Hepatocyte (in vitro differentiated cells): ENCODE results near the gene TNNC1.

Source experiments
- EZH2 ChIP-seq: fragments of 200-600 bp; sonication (generic); IDR thresholded peaks from 2 replicates; pipeline ENCODE4 v1.6.1; 2016; ENCODE audit warnings: antibody characterized with exemption, mild to moderate bottlenecking, borderline replicate concordance
- EZH2phosphoT487 ChIP-seq: fragments of 200-600 bp; sonication (generic); IDR thresholded peaks from one replicate; pipeline ENCODE4 v1.6.1; 2018; ENCODE audit warnings: antibody characterized with exemption, mild to moderate bottlenecking, low read depth, moderate library complexity; ENCODE audit not compliant: unreplicated experiment, severe bottlenecking
- TF ChIP-seq, protein P1 (sequence below): fragments of 200-600 bp; sonication (generic); IDR thresholded peaks from 2 replicates; pipeline ENCODE4 v1.5.1; 2016; ENCODE audit warnings: antibody characterized with exemption, mild to moderate bottlenecking; ENCODE audit not compliant: poor library complexity

DNA sequence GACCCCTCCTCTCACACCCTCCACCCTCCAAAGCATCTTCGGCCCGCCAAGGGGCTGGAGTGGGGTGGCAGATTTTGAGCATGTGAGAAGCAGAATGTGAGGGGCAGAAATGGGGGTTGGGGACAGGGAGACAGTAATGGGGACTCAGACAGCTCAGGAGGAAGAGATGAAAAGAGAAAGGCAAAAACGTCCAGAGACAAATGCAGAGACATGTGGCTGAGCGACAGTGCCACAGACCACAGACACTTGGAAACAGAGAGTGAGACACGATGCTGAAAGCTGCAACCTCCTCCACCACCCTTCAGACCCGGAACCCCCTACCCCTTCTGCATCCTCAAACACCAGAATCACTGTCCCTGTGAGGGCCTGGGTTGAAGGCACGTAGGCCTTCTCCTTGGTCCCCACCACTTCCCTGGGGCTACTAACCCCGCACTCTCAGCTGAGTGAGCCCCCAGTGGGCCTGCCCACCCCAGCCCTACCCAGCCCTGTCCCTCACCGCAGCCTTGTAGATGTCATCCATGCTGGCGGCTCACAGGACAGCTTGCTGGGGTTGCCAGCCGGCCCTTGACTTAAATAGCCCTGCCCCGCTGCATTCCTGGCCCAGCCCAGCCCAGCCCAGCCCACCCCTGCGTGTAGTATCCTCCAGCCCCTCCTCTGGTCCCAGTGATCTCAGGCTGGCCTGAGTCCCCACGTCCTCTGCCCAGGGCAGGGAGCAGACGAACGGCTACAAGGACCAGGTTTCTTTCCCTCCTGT, at the start of gene TNNC1:
- TF ChIP-seq, protein P1, sequence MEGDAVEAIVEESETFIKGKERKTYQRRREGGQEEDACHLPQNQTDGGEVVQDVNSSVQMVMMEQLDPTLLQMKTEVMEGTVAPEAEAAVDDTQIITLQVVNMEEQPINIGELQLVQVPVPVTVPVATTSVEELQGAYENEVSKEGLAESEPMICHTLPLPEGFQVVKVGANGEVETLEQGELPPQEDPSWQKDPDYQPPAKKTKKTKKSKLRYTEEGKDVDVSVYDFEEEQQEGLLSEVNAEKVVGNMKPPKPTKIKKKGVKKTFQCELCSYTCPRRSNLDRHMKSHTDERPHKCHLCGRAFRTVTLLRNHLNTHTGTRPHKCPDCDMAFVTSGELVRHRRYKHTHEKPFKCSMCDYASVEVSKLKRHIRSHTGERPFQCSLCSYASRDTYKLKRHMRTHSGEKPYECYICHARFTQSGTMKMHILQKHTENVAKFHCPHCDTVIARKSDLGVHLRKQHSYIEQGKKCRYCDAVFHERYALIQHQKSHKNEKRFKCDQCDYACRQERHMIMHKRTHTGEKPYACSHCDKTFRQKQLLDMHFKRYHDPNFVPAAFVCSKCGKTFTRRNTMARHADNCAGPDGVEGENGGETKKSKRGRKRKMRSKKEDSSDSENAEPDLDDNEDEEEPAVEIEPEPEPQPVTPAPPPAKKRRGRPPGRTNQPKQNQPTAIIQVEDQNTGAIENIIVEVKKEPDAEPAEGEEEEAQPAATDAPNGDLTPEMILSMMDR: no peak
- TF ChIP-seq EZH2phosphoT487: no peak
- TF ChIP-seq EZH2: no peak
